HEK293 (cell line): ENCODE measurements around the gene DUS1L.

Experiments
- ATF2 ChIP-seq: fragments of 450-650 bp; formaldehyde crosslinking; IDR thresholded peaks from 2 replicates; pipeline ENCODE4 v1.5.1; 2016; ENCODE audit warnings: missing biosample characterization, missing genetic modification characterization, low read depth
- FEZF1 ChIP-seq: fragments of 450-650 bp; formaldehyde crosslinking; IDR thresholded peaks from 2 replicates; pipeline ENCODE4 v1.5.1; 2016; ENCODE audit warnings: missing biosample characterization, missing genetic modification characterization
- GFI1B ChIP-seq: fragments of 450-650 bp; formaldehyde crosslinking; IDR thresholded peaks from 2 replicates; pipeline ENCODE4 v1.5.1; 2016; ENCODE audit warnings: missing biosample characterization, missing genetic modification characterization
- GLIS1 ChIP-seq: fragments of 450-650 bp; formaldehyde crosslinking; IDR thresholded peaks from 2 replicates; pipeline ENCODE4 v1.5.1; 2016; ENCODE audit warnings: missing biosample characterization, missing genetic modification characterization
- MZF1 ChIP-seq: fragments of 450-650 bp; formaldehyde crosslinking; IDR thresholded peaks from 2 replicates; pipeline ENCODE4 v1.5.1; 2017; ENCODE audit warnings: missing biosample characterization, missing genetic modification characterization, borderline replicate concordance
- REPIN1 ChIP-seq: fragments of 450-650 bp; formaldehyde crosslinking; IDR thresholded peaks from 2 replicates; pipeline ENCODE4 v1.5.1; 2017; ENCODE audit warnings: missing biosample characterization, missing genetic modification characterization, low read depth
- WT1 ChIP-seq: fragments of 450-650 bp; formaldehyde crosslinking; IDR thresholded peaks from 2 replicates; pipeline ENCODE4 v1.5.1; 2016; ENCODE audit warnings: missing biosample characterization, missing genetic modification characterization
- ZBTB1 ChIP-seq: fragments of 450-650 bp; formaldehyde crosslinking; IDR thresholded peaks from 2 replicates; pipeline ENCODE4 v1.5.1; 2016; ENCODE audit warnings: missing biosample characterization, missing genetic modification characterization
- ZBTB11 ChIP-seq: fragments of 450-650 bp; formaldehyde crosslinking; conservative IDR thresholded peaks from 2 replicates; pipeline ENCODE4 v1.5.1; 2016; ENCODE audit warnings: low read depth, missing biosample characterization, missing genetic modification characterization
- ZBTB21 ChIP-seq: fragments of 450-650 bp; formaldehyde crosslinking; IDR thresholded peaks from 2 replicates; pipeline ENCODE4 v1.5.1; 2017; ENCODE audit warnings: missing biosample characterization, missing genetic modification characterization
- ZNF114 ChIP-seq: fragments of 450-650 bp; formaldehyde crosslinking; IDR thresholded peaks from 2 replicates; pipeline ENCODE4 v1.5.0; 2017; ENCODE audit warnings: missing biosample characterization, missing genetic modification characterization
- ZNF133 ChIP-seq: fragments of 450-650 bp; formaldehyde crosslinking; IDR thresholded peaks from 2 replicates; pipeline ENCODE4 v1.5.1; 2016; ENCODE audit warnings: missing biosample characterization, missing genetic modification characterization
- ZNF146 ChIP-seq: fragments of 450-650 bp; formaldehyde crosslinking; IDR thresholded peaks from 2 replicates; pipeline ENCODE4 v1.5.1; 2016; ENCODE audit warnings: missing biosample characterization, missing genetic modification characterization
- ZNF2 ChIP-seq: fragments of 450-650 bp; formaldehyde crosslinking; IDR thresholded peaks from 2 replicates; pipeline ENCODE4 v1.5.1; 2016; ENCODE audit warnings: missing biosample characterization, missing genetic modification characterization
- ZNF350 ChIP-seq: fragments of 450-650 bp; formaldehyde crosslinking; IDR thresholded peaks from 2 replicates; pipeline ENCODE4 v1.5.0; 2017; ENCODE audit warnings: missing biosample characterization, mild to moderate bottlenecking, missing genetic modification characterization
- ZNF362 ChIP-seq: fragments of 450-650 bp; formaldehyde crosslinking; IDR thresholded peaks from 2 replicates; pipeline ENCODE4 v1.5.1; 2016; ENCODE audit warnings: missing biosample characterization, missing genetic modification characterization
- ZNF398 ChIP-seq: fragments of 450-650 bp; formaldehyde crosslinking; IDR thresholded peaks from 2 replicates; pipeline ENCODE4 v1.5.1; 2017; ENCODE audit warnings: missing biosample characterization, missing genetic modification characterization
- ZNF530 ChIP-seq: fragments of 450-650 bp; formaldehyde crosslinking; IDR thresholded peaks from 2 replicates; pipeline ENCODE4 v1.5.1; 2016; ENCODE audit warnings: low read depth, missing biosample characterization, missing genetic modification characterization
- ZNF549 ChIP-seq: fragments of 450-650 bp; IDR thresholded peaks from 2 replicates; pipeline ENCODE4 v1.5.1; 2018; ENCODE audit warnings: missing biosample characterization, missing genetic modification characterization, mild to moderate bottlenecking, inconsistent platforms, moderate library complexity
- ZNF558 ChIP-seq: fragments of 450-650 bp; formaldehyde crosslinking; IDR thresholded peaks from 2 replicates; pipeline ENCODE4 v1.5.1; 2016; ENCODE audit warnings: missing biosample characterization, missing genetic modification characterization
- ZNF692 ChIP-seq: fragments of 450-650 bp; formaldehyde crosslinking; IDR thresholded peaks from 2 replicates; pipeline ENCODE4 v1.5.1; 2016; ENCODE audit warnings: missing biosample characterization, missing genetic modification characterization
- ZNF704 ChIP-seq: fragments of 450-650 bp; formaldehyde crosslinking; IDR thresholded peaks from 2 replicates; pipeline ENCODE4 v1.5.1; 2016; ENCODE audit warnings: missing biosample characterization, missing genetic modification characterization
- ZNF747 ChIP-seq: fragments of 450-650 bp; formaldehyde crosslinking; IDR thresholded peaks from 2 replicates; pipeline ENCODE4 v1.5.1; 2016; ENCODE audit warnings: missing biosample characterization, missing genetic modification characterization
- ZNF830 ChIP-seq: fragments of 450-650 bp; IDR thresholded peaks from 2 replicates; pipeline ENCODE4 v1.5.0; 2018; ENCODE audit warnings: missing biosample characterization, missing genetic modification characterization, low read depth, mild to moderate bottlenecking, moderate library complexity
- ZSCAN18 ChIP-seq: fragments of 450-650 bp; formaldehyde crosslinking; IDR thresholded peaks from 2 replicates; pipeline ENCODE4 v1.5.1; 2016; ENCODE audit warnings: missing biosample characterization, missing genetic modification characterization
- ZSCAN30 ChIP-seq: fragments of 450-650 bp; IDR thresholded peaks from 2 replicates; pipeline ENCODE4 v1.5.1; 2018; ENCODE audit warnings: missing biosample characterization, mild to moderate bottlenecking, missing genetic modification characterization, moderate library complexity

DUS1L gene

GRCh38 chr17:82037092-82037888 is 28.3 kb downstream of the DUS1L start, which contains the start of gene DCXR (continued):
- TF ChIP-seq ZNF362 (tag by site-specific recombination) (no peak), ZNF146 (tag by site-specific recombination) (no peak; the same call in 1 of the 2 replicates), WT1 (tag by site-specific recombination) (no peak; the same call in 1 of the 2 replicates), ZNF704 (tag by site-specific recombination) (no peak), ZSCAN18 (tag by site-specific recombination) (no peak), ZNF692 (tag by site-specific recombination) (peak; percentile 73), ZBTB11 (tag by site-specific recombination) (peak; percentile 78), ZBTB1 (tag by site-specific recombination) (no peak), GFI1B (tag by site-specific recombination) (no peak), ZNF350 (tag by site-specific recombination) (no peak), ZNF830 (tag by site-specific recombination) (no peak), ATF2 (tag by site-specific recombination) (no peak), REPIN1 (peak; percentile 96; the same call in 1 of the 2 replicates), ZNF133 (tag by site-specific recombination) (no peak), ZSCAN30 (tag by site-specific recombination) (peak; percentile 80), ZNF114 (tag by site-specific recombination) (no peak), FEZF1 (no peak), ZBTB21 (no peak), ZNF558 (tag by site-specific recombination) (no peak), ZNF2 (tag by site-specific recombination) (peak; percentile 89), ZNF398 (tag by site-specific recombination) (peak; percentile 20; the same call in 1 of the 2 replicates), MZF1 (tag by site-specific recombination) (no peak), ZNF530 (tag by site-specific recombination) (no peak), GLIS1 (tag by site-specific recombination) (peak; percentile 69), ZNF747 (tag by site-specific recombination) (no peak), ZNF549 (tag by site-specific recombination) (no peak)
